Esophagus muscularis mucosa (tissue), 3 donors: ENCODE measurements around the gene CCNY.

Experiments used
- POLR2A ChIP-seq: fragments of 450-650 bp; IDR thresholded peaks from one replicate; pipeline ENCODE4 v1.6.1; 2017; ENCODE audit warnings: antibody characterized with exemption, moderate library complexity, mild to moderate bottlenecking, low read depth
- TF ChIP-seq, protein P1 (sequence below), 3 experiments: fragments of 200-600 bp in 2 of 3; fragments of 450-650 bp in 1 of 3; sonication (generic) in 2 of 3; IDR thresholded peaks; one replicate each; pipeline ENCODE4 v1.5.1; 2017 to 2019; ENCODE audit warnings: antibody characterized with exemption in 3 of 3, mild to moderate bottlenecking in 2 of 3, moderate library complexity in 1 of 3

DNA sequence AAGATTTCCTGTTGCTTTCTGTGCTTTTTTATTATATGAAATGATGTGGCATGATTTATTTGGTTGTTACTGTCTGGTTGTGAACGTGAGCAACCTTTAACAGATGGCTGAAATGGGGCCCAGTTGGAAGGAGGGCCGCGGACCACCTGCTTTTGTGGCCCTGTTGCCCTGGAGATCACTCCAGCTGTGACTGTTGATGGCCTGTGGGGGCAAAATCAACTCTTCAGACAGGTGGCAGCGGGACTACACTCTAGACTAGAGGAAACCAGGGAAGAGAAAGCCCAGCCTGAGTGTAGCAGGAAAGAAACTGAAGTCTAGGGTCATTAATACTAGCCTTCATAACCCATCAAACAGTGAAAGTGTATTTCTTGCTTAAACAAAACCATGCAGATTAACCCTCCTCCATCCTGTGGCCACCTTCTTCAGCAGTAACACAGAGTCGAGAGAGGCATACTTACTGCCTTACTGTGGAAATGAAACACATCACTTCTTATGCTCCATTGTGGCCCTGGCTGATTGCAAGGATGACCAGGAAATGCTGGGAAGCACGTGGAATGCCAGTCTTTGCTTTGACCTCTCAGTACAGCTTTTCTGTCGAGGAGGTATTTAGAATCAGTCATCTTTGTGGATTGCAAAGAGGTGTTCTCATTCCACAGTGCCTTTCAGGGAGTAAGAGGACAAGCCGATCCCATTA lies 80.5 kb downstream of the CCNY start:
- TF ChIP-seq, protein P1, sequence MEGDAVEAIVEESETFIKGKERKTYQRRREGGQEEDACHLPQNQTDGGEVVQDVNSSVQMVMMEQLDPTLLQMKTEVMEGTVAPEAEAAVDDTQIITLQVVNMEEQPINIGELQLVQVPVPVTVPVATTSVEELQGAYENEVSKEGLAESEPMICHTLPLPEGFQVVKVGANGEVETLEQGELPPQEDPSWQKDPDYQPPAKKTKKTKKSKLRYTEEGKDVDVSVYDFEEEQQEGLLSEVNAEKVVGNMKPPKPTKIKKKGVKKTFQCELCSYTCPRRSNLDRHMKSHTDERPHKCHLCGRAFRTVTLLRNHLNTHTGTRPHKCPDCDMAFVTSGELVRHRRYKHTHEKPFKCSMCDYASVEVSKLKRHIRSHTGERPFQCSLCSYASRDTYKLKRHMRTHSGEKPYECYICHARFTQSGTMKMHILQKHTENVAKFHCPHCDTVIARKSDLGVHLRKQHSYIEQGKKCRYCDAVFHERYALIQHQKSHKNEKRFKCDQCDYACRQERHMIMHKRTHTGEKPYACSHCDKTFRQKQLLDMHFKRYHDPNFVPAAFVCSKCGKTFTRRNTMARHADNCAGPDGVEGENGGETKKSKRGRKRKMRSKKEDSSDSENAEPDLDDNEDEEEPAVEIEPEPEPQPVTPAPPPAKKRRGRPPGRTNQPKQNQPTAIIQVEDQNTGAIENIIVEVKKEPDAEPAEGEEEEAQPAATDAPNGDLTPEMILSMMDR (IDR thresholded peaks at IDR 0.05) = no peak
- no peak for TF ChIP-seq POLR2A
